ENCODE measurements around the gene LEAP2. TPM values are rescaled to one million over a fixed set of nuclear protein-coding genes. Genes with fewer than 3 reads are reported as not detected.

Gene LEAP2
- total RNA-seq, 2 experiments from 2014 or later: 2.5 to 3.1 TPM

DNA sequence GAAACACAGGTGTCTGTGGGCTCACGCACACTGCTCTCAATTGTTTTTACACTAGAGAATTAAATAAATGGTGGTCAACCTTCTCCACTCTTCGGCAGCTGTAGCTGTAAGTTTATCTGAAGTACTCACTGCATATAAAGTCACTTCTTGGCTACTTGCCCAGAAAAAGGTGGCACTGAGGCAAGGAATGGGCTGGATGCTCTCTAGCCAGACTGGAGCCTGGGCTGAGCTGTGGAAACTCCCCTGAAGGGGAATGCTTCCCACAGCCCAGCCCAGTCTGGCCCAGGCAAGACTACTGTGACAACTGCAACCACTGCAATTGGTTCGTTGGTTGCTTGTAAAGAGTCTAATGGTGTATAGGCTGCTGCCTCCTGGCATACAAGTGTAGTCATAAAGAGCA lies 4.5 kb downstream of the LEAP2 start:
- Mint-ChIP-seq H3K27ac (no peak overlapping the region), H3K27me3 (no peaks in the 10 kb centered on the region), H3K4me1 (no peaks in the 10 kb centered on the region), H3K9me3 (ENCODE audit: low read depth) (no peaks in the 10 kb centered on the region), H3K4me3 (no peak overlapping the region), H3K36me3 (ENCODE audit: low read depth) (peaks cover 20% of the 10 kb centered on the region)
- ATAC-seq: no peak
- ChIA-PET CTCF (interaction anchor here (0.9 to 1.3 kb wide), 2 partner anchors 16 to 49 kb away, joined by 3 to 5 read pairs; no protein-coding TSS in a partner anchor), POLR2A (no interaction called here)
- intact Hi-C loops (cut with DNase I, micrococcal nuclease): no loop called here
- no peak for DNase-seq

DNA sequence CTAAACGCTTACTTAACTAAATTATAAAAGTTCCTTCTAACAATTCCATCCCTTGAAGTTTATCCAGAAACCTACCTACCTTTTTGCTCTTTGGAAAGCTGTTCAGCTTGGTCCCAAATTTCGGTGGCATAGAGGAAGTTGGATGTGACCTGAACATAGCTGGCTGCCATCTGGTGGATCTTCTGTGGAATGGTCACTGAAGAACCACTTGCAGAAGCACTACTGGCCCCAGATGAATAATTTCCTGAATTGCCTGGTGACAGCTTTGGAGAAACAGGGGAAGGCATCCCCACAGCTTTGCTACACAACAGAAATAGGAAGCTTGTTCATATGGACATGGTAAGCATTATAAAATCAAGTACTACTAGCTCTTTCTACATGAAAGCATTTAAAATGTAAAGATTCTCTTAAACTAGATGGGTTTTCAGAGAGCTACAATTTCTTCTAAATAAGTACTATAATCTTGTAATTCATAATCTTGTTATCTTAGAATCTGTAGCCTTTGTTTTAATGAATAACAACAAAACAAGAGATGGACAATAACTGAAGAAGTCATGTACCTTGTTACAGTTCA lies 9.9 kb downstream of the LEAP2 start:
- peak; percentile 72 for ATAC-seq
- intact Hi-C loops (cut with DNase I, micrococcal nuclease): loop anchor here (1.0 kb wide), 1 partner anchor 53 kb away; the partner anchor contains the start of gene SHROOM1 (in 2 of the 2)
- POLR2A ChIA-PET: interaction anchor here (0.6 kb wide), 1 partner anchor 333 kb away, joined by 3 read pairs; no protein-coding TSS in a partner anchor

GRCh38 chr5:132884548-132884947 lies 11.1 kb downstream of the LEAP2 start:
- no peaks in the 10 kb centered on the region for H3K9me3 Mint-ChIP-seq (ENCODE audit: low read depth)
- intact Hi-C loops (cut with DNase I, micrococcal nuclease): no loop called here
- H3K36me3 Mint-ChIP-seq (ENCODE audit: low read depth): peaks cover 33% of the 10 kb centered on the region
- POLR2A ChIA-PET: no interaction called here
- H3K4me1 Mint-ChIP-seq: peaks cover 5% of the 10 kb centered on the region
- ATAC-seq (no peak), DNase-seq (no peak)
- no peak overlapping the region for H3K4me3 Mint-ChIP-seq
- CTCF ChIA-PET: interaction anchor here (0.7 to 1.7 kb wide), 6 partner anchors 10 to 200 kb away, joined by 3 to 4 read pairs (median 4); no protein-coding TSS in a partner anchor
- no peaks in the 10 kb centered on the region for H3K27me3 Mint-ChIP-seq
- H3K27ac Mint-ChIP-seq: no peak overlapping the region

More for the DNA sequence above, 9.9 kb downstream of the LEAP2 start:
- CTCF ChIA-PET: interaction anchor here (0.6 to 2.0 kb wide), 18 partner anchors 8 to 496 kb away, joined by 3 to 10 read pairs (median 4); partner anchors contain the start of genes CCNI2, GDF9, SHROOM1 and UQCRQ
- Mint-ChIP-seq H3K27ac (no peak overlapping the region), H3K27me3 (no peaks in the 10 kb centered on the region), H3K4me3 (no peak overlapping the region), H3K9me3 (ENCODE audit: low read depth) (no peaks in the 10 kb centered on the region), H3K4me1 (peaks cover 5% of the 10 kb centered on the region), H3K36me3 (ENCODE audit: low read depth) (peaks cover 33% of the 10 kb centered on the region)
- DNase-seq: peak; percentile 34

- ChIA-PET CTCF (interaction anchor here (0.8 kb wide), 1 partner anchor 258 kb away, joined by 3 read pairs; no protein-coding TSS in a partner anchor), POLR2A (no interaction called here)
- peak overlapping the region; percentile 7 for H3K27ac Mint-ChIP-seq
Measured at GRCh38 chr5:132886064-132886823, 12.8 kb downstream of the LEAP2 start.

DNA sequence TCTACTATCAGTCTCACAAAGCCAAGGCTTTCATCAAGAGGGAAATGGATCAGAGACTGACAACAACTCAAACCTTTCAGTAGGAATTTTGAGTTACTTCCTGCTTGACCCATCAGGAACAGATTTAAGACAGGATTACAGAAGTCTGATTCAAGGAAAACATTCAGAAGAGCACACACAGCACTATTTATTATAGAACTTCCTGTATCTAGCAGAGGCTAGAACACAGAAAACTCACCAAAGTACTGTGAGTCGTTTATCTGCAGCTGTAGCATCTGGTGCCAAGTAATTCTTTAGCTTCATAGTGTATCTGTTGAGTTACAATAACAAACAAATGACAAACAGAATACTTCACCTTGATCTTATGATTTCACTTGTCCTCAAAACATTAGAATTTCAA lies 13.8 kb downstream of the LEAP2 start:
- intact Hi-C loops (cut with DNase I, micrococcal nuclease): no loop called here
- Mint-ChIP-seq H3K27me3 (no peaks in the 10 kb centered on the region), H3K4me3 (no peak overlapping the region), H3K9me3 (ENCODE audit: low read depth) (no peaks in the 10 kb centered on the region), H3K36me3 (ENCODE audit: low read depth) (peaks cover 30% of the 10 kb centered on the region), H3K4me1 (peaks cover 5% of the 10 kb centered on the region), H3K27ac (no peak overlapping the region)
- ChIA-PET CTCF (interaction anchor here (1.2 kb wide), 1 partner anchor 18 kb away, joined by 3 read pairs; no protein-coding TSS in a partner anchor), POLR2A (no interaction called here)
- DNase-seq (no peak), ATAC-seq (no peak)

More at GRCh38 chr5:132886064-132886823, 12.8 kb downstream of the LEAP2 start:
- no peak for ATAC-seq
- Mint-ChIP-seq H3K27me3 (no peaks in the 10 kb centered on the region), H3K4me3 (no peak overlapping the region), H3K36me3 (ENCODE audit: low read depth) (peaks cover 24% of the 10 kb centered on the region), H3K9me3 (ENCODE audit: low read depth) (no peaks in the 10 kb centered on the region), H3K4me1 (peaks cover 5% of the 10 kb centered on the region)
- intact Hi-C loops (cut with DNase I, micrococcal nuclease): no loop called here
- no peak for DNase-seq

GRCh38 chr5:132889501-132889900 lies 16.0 kb downstream of the LEAP2 start:
- Mint-ChIP-seq H3K4me3 (no peak overlapping the region), H3K27me3 (no peaks in the 10 kb centered on the region), H3K4me1 (peaks cover 3% of the 10 kb centered on the region), H3K27ac (no peak overlapping the region), H3K36me3 (ENCODE audit: low read depth) (peaks cover 36% of the 10 kb centered on the region), H3K9me3 (ENCODE audit: low read depth) (no peaks in the 10 kb centered on the region)
- ChIA-PET POLR2A (no interaction called here), CTCF (no interaction called here)
- intact Hi-C loops (cut with DNase I, micrococcal nuclease): no loop called here
- no peak for ATAC-seq
- DNase-seq: no peak

- intact Hi-C loops (cut with DNase I, micrococcal nuclease): no loop called here
- ChIA-PET CTCF (interaction anchor here (1.6 kb wide), 1 partner anchor 7 kb away, joined by 5 read pairs; no protein-coding TSS in a partner anchor), POLR2A (interaction anchor here (0.6 kb wide), 1 partner anchor 45 kb away, joined by 9 read pairs; no protein-coding TSS in a partner anchor)
- Mint-ChIP-seq H3K27me3 (no peaks in the 10 kb centered on the region), H3K4me3 (no peak overlapping the region), H3K4me1 (no peaks in the 10 kb centered on the region), H3K27ac (no peak overlapping the region), H3K36me3 (ENCODE audit: low read depth) (peaks cover 42% of the 10 kb centered on the region), H3K9me3 (ENCODE audit: low read depth) (no peaks in the 10 kb centered on the region)
- DNase-seq: no peak
- ATAC-seq: no peak
Measured at GRCh38 chr5:132890817-132891216, 17.3 kb downstream of the LEAP2 start.

DNA sequence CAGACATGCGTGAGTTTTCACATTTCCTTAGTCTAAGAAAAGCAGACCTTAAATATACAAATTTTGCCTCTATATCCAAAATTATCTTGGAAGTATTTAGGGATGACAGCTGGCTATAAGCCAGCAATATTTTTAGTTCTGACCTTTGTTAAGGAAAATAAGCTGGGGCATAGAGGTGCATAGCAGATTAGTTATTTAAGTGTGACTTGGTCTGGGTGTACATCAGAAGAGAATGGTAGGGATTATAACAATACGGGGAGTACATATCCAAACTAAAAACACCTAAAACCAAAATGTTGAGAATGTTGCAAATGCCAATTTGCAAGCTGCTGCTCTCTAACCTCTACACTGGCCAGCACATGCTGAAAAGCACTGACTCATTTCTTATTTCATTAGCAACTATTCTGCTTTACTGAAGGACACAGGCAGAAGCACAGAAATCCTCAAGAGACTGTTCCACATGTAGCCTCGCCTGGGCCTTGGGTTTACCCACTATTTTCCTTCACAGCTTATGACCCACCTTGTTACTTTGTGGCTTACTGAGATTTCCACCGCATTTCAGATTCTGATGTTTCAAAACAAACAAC lies 22.3 kb downstream of the LEAP2 start:
- H3K36me3 Mint-ChIP-seq (ENCODE audit: low read depth): peaks cover 42% of the 10 kb centered on the region
- ChIA-PET POLR2A (no interaction called here), CTCF (interaction anchor here (1.3 kb wide), 1 partner anchor 10 kb away, joined by 4 read pairs; no protein-coding TSS in a partner anchor)
- ATAC-seq (no peak), DNase-seq (no peak)
- H3K9me3 Mint-ChIP-seq (ENCODE audit: low read depth): no peaks in the 10 kb centered on the region
- H3K4me1 Mint-ChIP-seq: peaks cover 3% of the 10 kb centered on the region
- no peak overlapping the region for H3K4me3 Mint-ChIP-seq
- no peak overlapping the region for H3K27ac Mint-ChIP-seq
- no peaks in the 10 kb centered on the region for H3K27me3 Mint-ChIP-seq
- intact Hi-C loops (cut with DNase I, micrococcal nuclease): no loop called here

DNA sequence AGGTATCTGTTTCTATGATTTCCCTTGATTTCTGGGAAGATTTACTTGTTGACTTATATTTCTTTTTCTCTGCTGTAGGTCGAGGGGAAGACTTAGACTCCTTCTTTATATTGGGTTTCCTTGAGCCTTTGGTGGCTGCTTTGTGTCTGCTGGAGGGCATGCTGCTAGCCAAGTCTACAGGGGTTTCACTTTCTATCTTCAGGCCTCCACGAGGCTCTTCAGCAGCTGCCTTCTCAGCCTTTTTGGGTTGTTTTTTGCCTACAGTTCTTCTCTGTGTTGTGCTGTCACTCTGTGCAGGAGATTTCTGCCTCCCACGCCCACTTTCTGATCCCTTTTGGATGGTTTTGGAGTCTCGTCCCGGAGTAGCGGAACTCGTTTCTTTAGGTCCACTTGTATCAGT lies 23.2 kb downstream of the LEAP2 start:
- intact Hi-C loops (cut with DNase I, micrococcal nuclease): no loop called here
- peaks cover 42% of the 10 kb centered on the region for H3K36me3 Mint-ChIP-seq (ENCODE audit: low read depth)
- H3K9me3 Mint-ChIP-seq (ENCODE audit: low read depth): no peaks in the 10 kb centered on the region
- peaks cover 3% of the 10 kb centered on the region for H3K4me1 Mint-ChIP-seq
- peak overlapping the region; percentile 62 for H3K27ac Mint-ChIP-seq
- no peak for ATAC-seq
- DNase-seq: no peak
- no peaks in the 10 kb centered on the region for H3K27me3 Mint-ChIP-seq
- no peak overlapping the region for H3K4me3 Mint-ChIP-seq
- ChIA-PET POLR2A (no interaction called here), CTCF (interaction anchor here (1.1 to 1.8 kb wide), 3 partner anchors 13 to 1735 kb away, joined by 3 to 5 read pairs (median 4); no protein-coding TSS in a partner anchor)

DNA sequence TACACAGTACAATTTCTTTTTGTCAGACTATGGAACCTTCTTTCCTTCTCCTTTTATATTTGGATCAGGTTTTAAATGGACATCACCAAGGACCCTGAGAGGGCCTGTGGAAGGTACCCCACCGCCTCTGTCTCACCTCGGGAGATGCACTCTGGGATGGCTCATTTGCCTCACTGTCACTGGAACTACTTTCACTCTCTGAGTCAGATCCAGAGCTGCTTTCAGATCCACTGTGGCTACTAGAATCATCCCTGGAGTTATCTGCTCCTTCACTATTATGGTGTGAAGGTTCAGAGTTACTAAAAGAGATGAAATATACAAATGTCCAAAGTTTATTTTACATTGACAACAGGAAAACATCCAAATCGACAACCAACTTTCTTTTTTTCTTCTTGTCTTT lies 24.6 kb downstream of the LEAP2 start:
- ATAC-seq (no peak), DNase-seq (no peak)
- H3K27ac Mint-ChIP-seq: no peak overlapping the region
- CTCF ChIA-PET: interaction anchor here (0.6 to 1.8 kb wide), 4 partner anchors 15 to 707 kb away, joined by 3 to 5 read pairs (median 4); no protein-coding TSS in a partner anchor
- no peaks in the 10 kb centered on the region for H3K9me3 Mint-ChIP-seq (ENCODE audit: low read depth)
- intact Hi-C loops (cut with DNase I, micrococcal nuclease): no loop called here
- peaks cover 35% of the 10 kb centered on the region for H3K36me3 Mint-ChIP-seq (ENCODE audit: low read depth)
- H3K27me3 Mint-ChIP-seq: no peaks in the 10 kb centered on the region
- POLR2A ChIA-PET: no interaction called here
- no peak overlapping the region for H3K4me3 Mint-ChIP-seq
- peaks cover 3% of the 10 kb centered on the region for H3K4me1 Mint-ChIP-seq

GRCh38 chr5:132901036-132901435 lies 27.6 kb downstream of the LEAP2 start:
- CTCF ChIA-PET: interaction anchor here (1.3 kb wide), 1 partner anchor 37 kb away, joined by 4 read pairs; no protein-coding TSS in a partner anchor
- no peak overlapping the region for H3K27ac Mint-ChIP-seq
- H3K27me3 Mint-ChIP-seq: no peaks in the 10 kb centered on the region
- ATAC-seq (no peak), DNase-seq (no peak)
- POLR2A ChIA-PET: no interaction called here
- intact Hi-C loops (cut with DNase I, micrococcal nuclease): no loop called here
- no peaks in the 10 kb centered on the region for H3K9me3 Mint-ChIP-seq (ENCODE audit: low read depth)
- H3K4me3 Mint-ChIP-seq: no peak overlapping the region
- peaks cover 10% of the 10 kb centered on the region for H3K4me1 Mint-ChIP-seq
- peaks cover 27% of the 10 kb centered on the region for H3K36me3 Mint-ChIP-seq (ENCODE audit: low read depth)

Data from activated CD4-positive, alpha-beta T cell treated with anti-CD3 and anti-CD28 coated beads for 36 hours (primary cell).